COLO668 (cell line): ENCODE measurements around the gene HDHD5.

Experiments used
- DNase-seq: peaks from one replicate; lab custom pipeline; 2025; ENCODE audit not compliant: unreplicated experiment; lab: John Stamatoyannopoulos, UW

HDHD5 gene

GRCh38 chr22:17106785-17107546, 52.1 kb downstream of the HDHD5 start:
- DNase-seq: no peak

- DNase-seq: no peak
These were observed 52.8 kb downstream of the HDHD5 start for GRCh38 chr22:17106161-17106784.

GRCh38 chr22:17105143-17106129, 53.6 kb downstream of the HDHD5 start:
- no peak for DNase-seq

- DNase-seq: no peak
These were observed 54.6 kb downstream of the HDHD5 start for GRCh38 chr22:17104336-17104935.

- no peak for DNase-seq
These were observed 55.7 kb downstream of the HDHD5 start for GRCh38 chr22:17103351-17103750.

- DNase-seq: no peak
These were observed 56.8 kb downstream of the HDHD5 start for GRCh38 chr22:17102297-17102667.

GRCh38 chr22:17101475-17102296, 57.4 kb downstream of the HDHD5 start:
- no peak for DNase-seq

GRCh38 chr22:17100621-17101020, 58.5 kb downstream of the HDHD5 start:
- no peak for DNase-seq

- DNase-seq: no peak
These were observed 60.7 kb downstream of the HDHD5 start for GRCh38 chr22:17098379-17098819.

- no peak for DNase-seq
These were observed 61.4 kb downstream of the HDHD5 start for GRCh38 chr22:17097701-17098100.

GRCh38 chr22:17097062-17097461, 62.0 kb downstream of the HDHD5 start:
- DNase-seq: no peak

GRCh38 chr22:17096071-17096470, 63.0 kb downstream of the HDHD5 start:
- no peak for DNase-seq

GRCh38 chr22:17095538-17095937, 63.5 kb downstream of the HDHD5 start:
- no peak for DNase-seq

GRCh38 chr22:17093081-17093480, 66.0 kb downstream of the HDHD5 start:
- DNase-seq: no peak

GRCh38 chr22:17091851-17092250, 67.2 kb downstream of the HDHD5 start:
- DNase-seq: no peak

GRCh38 chr22:17090550-17090949, 68.5 kb downstream of the HDHD5 start:
- no peak for DNase-seq
